ENCODE measurements around the gene ETNK2. TPM values are rescaled to one million over a fixed set of nuclear protein-coding genes. Genes with fewer than 3 reads are reported as not detected.

The ETNK2 gene
- total RNA-seq, 4 donors from 2014 or later, result 12.4 to 77.8 (median 32.6) TPM

GRCh38 chr1:204146309-204146708 lies 5.5 kb downstream of the ETNK2 start:
- TF ChIP-seq CTCF (IDR thresholded peaks at IDR 0.05; ENCODE audit: low read depth), result no peak

GRCh38 chr1:204145033-204145504 lies 6.8 kb downstream of the ETNK2 start:
- no peak for TF ChIP-seq CTCF (IDR thresholded peaks at IDR 0.05; ENCODE audit: low read depth)

- no peak for TF ChIP-seq CTCF (IDR thresholded peaks at IDR 0.05; ENCODE audit: low read depth)
These were observed 8.4 kb downstream of the ETNK2 start for GRCh38 chr1:204143276-204144041.

GRCh38 chr1:204142032-204142974 lies 9.5 kb downstream of the ETNK2 start:
- TF ChIP-seq CTCF (IDR thresholded peaks at IDR 0.05; ENCODE audit: low read depth), result no peak

GRCh38 chr1:204141131-204141530 lies 10.7 kb downstream of the ETNK2 start:
- TF ChIP-seq CTCF (IDR thresholded peaks at IDR 0.05; ENCODE audit: low read depth), result no peak

- TF ChIP-seq CTCF (IDR thresholded peaks at IDR 0.05; ENCODE audit: low read depth), result no peak
These were observed 11.9 kb downstream of the ETNK2 start for GRCh38 chr1:204139952-204140351.

- no peak for TF ChIP-seq CTCF (IDR thresholded peaks at IDR 0.05; ENCODE audit: low read depth)
These were observed 12.8 kb downstream of the ETNK2 start for GRCh38 chr1:204139088-204139487.
